GM19099 (cell line): ENCODE results near the gene GID8.
A peak's percentile ranks its signal among the peaks of the same experiment; 100 is the strongest.

Experiments used
- POLR2A ChIP-seq: IDR thresholded peaks from 3 replicates; pipeline ENCODE4 v1.6.1; 2011; ENCODE audit warnings: low read depth; ENCODE audit not compliant: insufficient read length; ENCODE audit errors: extremely low read depth

GID8 gene

DNA sequence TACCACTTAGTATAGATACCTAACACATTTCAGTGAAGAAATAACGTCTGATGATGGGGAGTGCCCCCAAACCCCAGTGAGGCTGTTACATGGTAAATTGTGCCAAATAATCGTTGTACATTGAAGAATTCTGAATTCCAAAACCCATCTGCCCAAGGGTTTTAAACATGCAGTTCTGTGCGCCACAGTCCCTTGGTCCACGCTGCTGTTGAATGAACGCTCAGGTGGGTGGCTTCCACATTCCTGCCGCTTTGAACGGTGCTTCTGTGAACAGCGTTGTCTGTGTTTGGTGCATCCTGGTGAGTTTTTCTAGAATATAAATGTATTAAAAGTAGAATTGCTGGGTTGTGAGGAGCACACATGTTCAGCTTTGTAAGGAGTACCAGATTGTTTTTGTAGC is 2.9 kb downstream of the GID8 start:
- TF ChIP-seq POLR2A, result no peak

DNA sequence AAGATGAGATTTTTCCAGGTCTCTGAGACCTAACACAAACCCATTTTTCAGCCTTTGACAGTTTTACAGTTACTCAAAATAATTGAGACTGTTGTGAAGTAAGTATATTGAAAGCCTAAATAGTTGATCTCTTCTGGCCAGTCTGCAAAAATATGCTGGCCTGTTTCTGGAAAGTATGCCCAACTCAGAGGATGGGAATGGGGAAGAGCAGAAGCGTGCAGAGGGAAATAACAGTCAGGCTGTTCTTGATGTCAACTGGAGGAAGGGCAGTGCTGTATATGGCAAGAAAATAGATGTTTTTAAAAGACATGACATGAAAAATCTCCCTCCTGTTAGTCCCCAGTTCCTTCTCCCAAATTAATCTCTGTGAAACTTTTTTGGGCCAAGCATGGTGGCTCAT is 3.8 kb downstream of the GID8 start:
- no peak for TF ChIP-seq POLR2A

DNA sequence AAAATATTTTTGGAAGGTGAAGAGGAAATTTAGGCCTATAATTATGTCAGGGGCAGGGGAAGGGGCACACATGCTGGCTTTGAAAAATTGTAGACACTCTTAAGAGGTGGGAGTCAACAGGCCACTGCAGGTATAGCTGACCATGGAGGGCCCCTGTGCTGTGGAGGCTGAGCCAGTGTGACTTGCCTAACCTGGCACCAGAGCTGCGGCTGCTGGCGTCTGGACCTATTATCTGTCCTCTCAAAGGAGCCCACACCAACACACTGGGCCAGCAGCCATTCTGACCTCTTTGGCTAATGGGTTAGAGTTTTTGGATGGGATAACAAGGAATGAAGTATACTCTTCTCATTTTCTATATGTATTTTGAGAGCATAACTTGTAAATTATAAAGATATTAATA is 4.5 kb downstream of the GID8 start:
- no peak for TF ChIP-seq POLR2A

GRCh38 chr20:62943396-62943795 is 5.4 kb downstream of the GID8 start:
- no peak for TF ChIP-seq POLR2A

- TF ChIP-seq POLR2A, result no peak
Observed at GRCh38 chr20:62944184-62944583, 6.2 kb downstream of the GID8 start.

- no peak for TF ChIP-seq POLR2A
Observed at GRCh38 chr20:62944746-62945145, 6.8 kb downstream of the GID8 start.

DNA sequence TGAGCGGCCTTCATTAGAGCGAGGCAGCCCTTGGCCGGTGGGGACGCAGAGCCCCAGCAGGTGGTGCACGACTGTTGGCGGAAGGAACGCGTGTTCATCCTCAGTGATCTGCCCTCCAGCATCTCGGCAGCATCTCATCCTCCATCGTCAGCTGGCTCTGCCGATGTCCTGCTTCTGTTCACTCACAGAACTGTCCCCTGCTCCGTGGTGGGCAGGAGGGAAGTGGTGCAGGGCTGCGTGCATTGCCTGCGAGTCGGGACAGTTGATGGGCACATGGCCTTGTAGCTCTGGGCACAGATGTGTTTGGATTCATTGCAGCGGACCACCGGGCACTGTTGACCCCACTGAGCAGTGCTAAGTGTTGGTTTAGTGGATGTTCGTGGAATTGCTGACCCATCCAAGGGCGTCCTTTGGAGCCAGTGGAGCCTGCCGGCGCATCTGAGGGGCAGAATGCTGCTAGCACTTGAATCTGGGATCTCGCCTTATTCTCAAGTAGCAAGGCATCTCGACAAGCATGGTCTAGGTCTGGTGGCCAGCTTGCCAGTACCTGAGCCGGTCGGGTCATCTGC is 7.9 kb downstream of the GID8 start:
- no peak for TF ChIP-seq POLR2A

- TF ChIP-seq POLR2A, result no peak
Observed at GRCh38 chr20:62946918-62947317, 9.0 kb downstream of the GID8 start.

- no peak for TF ChIP-seq POLR2A
Observed at GRCh38 chr20:62947532-62948300, 9.8 kb downstream of the GID8 start.

DNA sequence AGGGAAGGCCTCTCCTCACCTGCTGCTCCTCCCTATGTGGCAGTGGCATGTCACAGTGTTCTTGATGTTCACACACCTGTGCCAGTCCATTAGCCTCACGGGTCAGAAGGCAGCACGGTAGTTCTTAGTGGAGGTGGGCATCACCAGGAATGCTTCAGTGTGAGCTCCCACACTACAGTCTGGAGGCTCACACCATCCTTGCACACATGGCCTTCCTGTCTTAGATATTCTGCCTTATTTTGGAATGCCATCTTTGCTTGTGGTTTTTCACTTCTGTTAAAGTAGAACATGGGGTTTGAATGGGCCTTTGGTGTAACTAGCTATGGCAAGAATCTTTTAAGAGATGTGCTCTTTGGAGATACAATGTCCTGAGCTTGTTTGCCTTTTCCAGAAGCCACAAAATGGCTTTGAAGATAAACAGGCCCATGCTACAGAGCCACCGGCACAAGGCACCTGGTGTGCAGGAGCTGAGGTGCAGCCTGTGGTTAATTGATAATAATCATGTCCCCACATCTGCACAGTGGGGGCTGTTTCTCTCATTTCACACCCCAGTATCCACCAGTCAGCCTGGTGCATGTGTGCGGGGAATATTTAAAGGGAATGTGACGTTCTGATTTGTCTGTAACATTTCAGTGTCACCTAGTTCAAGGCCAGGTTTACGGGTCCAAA is 11.3 kb downstream of the GID8 start:
- no peak for TF ChIP-seq POLR2A

DNA sequence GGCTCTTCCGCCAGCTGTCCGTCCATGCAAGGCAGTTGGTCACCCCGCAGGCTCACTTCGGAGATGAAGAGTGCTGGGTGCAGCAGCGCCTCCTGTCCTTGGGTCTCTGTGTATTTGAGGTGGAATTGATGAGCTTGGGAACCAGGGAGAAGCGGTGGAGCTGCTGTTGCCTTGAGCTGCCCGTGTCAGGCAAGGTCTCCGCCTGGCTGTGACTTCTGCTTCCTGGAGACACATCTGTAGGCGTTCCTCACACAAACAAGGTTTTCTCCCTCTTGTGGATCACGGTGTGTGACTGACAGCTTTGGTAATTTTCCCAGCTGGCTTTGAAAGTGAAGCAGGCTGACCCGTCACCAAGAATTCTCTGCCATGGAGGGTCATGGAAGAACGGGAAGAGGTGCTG is 12.0 kb downstream of the GID8 start:
- TF ChIP-seq POLR2A, result no peak

DNA sequence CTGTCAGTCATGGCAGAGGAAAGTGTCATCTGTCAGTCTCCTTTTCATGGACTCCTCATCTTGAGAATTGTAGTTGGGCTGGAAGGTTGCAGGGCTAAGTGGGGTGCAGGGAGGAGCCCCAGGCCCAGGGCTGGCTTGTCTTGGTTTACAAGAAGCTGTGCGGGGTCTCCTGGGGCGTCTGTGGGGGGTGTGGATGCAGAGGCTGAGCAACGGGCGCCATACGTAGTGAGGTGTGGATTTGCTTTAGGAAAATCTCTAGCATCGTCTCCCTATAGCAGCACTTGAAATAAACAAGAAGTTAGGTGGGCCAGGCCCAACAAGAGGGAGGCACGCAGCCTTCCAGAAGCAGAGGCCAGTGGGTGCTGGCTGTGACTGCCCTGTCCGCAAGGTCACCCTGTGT is 12.8 kb downstream of the GID8 start:
- TF ChIP-seq POLR2A, result no peak

GRCh38 chr20:62951143-62951895 is 13.4 kb downstream of the GID8 start:
- TF ChIP-seq POLR2A, result no peak

GRCh38 chr20:62951896-62952372 is 14.0 kb downstream of the GID8 start:
- TF ChIP-seq POLR2A, result no peak

GRCh38 chr20:62952373-62952967 is 14.5 kb downstream of the GID8 start, which contains the start of gene SLC17A9:
SLC17A9 (plus strand) TSS chr20:62952709; CDS start chr20:62952831, 122 bp downstream.
- peak; percentile 67 for TF ChIP-seq POLR2A
